ENCODE results near the gene NADSYN1.

NADSYN1 gene

GRCh38 chr11:71491531-71491930 lies 38.5 kb downstream of the NADSYN1 start:
- no peak for TF ChIP-seq CTCF (IDR thresholded peaks at IDR 0.05; ENCODE audit: low read depth, low read length)
- H3K4me3 ChIP-seq (ENCODE audit: low read depth, low read length) = no peak overlapping the region

- no peak for TF ChIP-seq CTCF (IDR thresholded peaks at IDR 0.05; ENCODE audit: low read depth, low read length)
- H3K4me3 ChIP-seq (ENCODE audit: low read depth, low read length) = no peak overlapping the region
Observed at GRCh38 chr11:71491940-71492339, 38.9 kb downstream of the NADSYN1 start.

GRCh38 chr11:71495286-71496230 lies 42.6 kb downstream of the NADSYN1 start:
- TF ChIP-seq CTCF (IDR thresholded peaks at IDR 0.05; ENCODE audit: low read depth, low read length) = no peak
- no peak overlapping the region for H3K4me3 ChIP-seq (ENCODE audit: low read depth, low read length)

- no peak overlapping the region for H3K4me3 ChIP-seq (ENCODE audit: low read depth, low read length)
- no peak for TF ChIP-seq CTCF (IDR thresholded peaks at IDR 0.05; ENCODE audit: low read depth, low read length)
Observed at GRCh38 chr11:71496421-71496820, 43.4 kb downstream of the NADSYN1 start.

GRCh38 chr11:71498091-71498490 lies 45.1 kb downstream of the NADSYN1 start:
- TF ChIP-seq CTCF (IDR thresholded peaks at IDR 0.05; ENCODE audit: low read depth, low read length) = no peak
- no peak overlapping the region for H3K4me3 ChIP-seq (ENCODE audit: low read depth, low read length)

GRCh38 chr11:71499125-71499524 lies 46.1 kb downstream of the NADSYN1 start:
- no peak for TF ChIP-seq CTCF (IDR thresholded peaks at IDR 0.05; ENCODE audit: low read depth, low read length)

GRCh38 chr11:71499546-71499945 lies 46.5 kb downstream of the NADSYN1 start:
- TF ChIP-seq CTCF (IDR thresholded peaks at IDR 0.05; ENCODE audit: low read depth, low read length) = no peak
- no peak overlapping the region for H3K4me3 ChIP-seq (ENCODE audit: low read depth, low read length)

More at GRCh38 chr11:71499125-71499524, 46.1 kb downstream of the NADSYN1 start:
- H3K4me3 ChIP-seq (ENCODE audit: low read depth, low read length) = no peak overlapping the region

Data from WI38 (cell line).